KMS-11 (cell line): ENCODE data around the gene NXT1.

ENCODE experiments used
- H2AFZ ChIP-seq: fragments of 200-600 bp; sonication (generic); 2 replicates; pipeline ENCODE4 v1.6.1; 2016; ENCODE audit warnings: antibody characterized with exemption, mixed run types, low read depth
- H3K27ac ChIP-seq: fragments of 200-600 bp; sonication (generic); 2 replicates; pipeline ENCODE4 v1.6.1; 2016; ENCODE audit warnings: mild to moderate bottlenecking, mixed run types
- H3K27me3 ChIP-seq: fragments of 200-600 bp; sonication (generic); 2 replicates; pipeline ENCODE4 v1.6.1; 2017; ENCODE audit warnings: mild to moderate bottlenecking, low read depth, mixed run types, moderate library complexity; ENCODE audit not compliant: insufficient read depth
- H3K36me3 ChIP-seq: fragments of 200-600 bp; sonication (generic); 2 replicates; pipeline ENCODE4 v1.6.1; 2017; ENCODE audit warnings: mild to moderate bottlenecking, mixed run types; ENCODE audit not compliant: insufficient read depth
- H3K4me1 ChIP-seq: fragments of 200-600 bp; sonication (generic); 2 replicates; pipeline ENCODE4 v1.6.1; 2016; ENCODE audit warnings: mild to moderate bottlenecking, low read depth, mixed run types; ENCODE audit not compliant: poor library complexity, severe bottlenecking
- H3K4me2 ChIP-seq: fragments of 200-600 bp; sonication (generic); 2 replicates; pipeline ENCODE4 v1.7.0; 2016; ENCODE audit warnings: mild to moderate bottlenecking, mixed run types
- H3K4me3 ChIP-seq: fragments of 200-600 bp; sonication (generic); IDR thresholded peaks from 2 replicates; pipeline ENCODE4 v1.6.1; 2017; ENCODE audit warnings: low read depth, low read length, mixed read lengths; ENCODE audit not compliant: insufficient read depth
- H3K79me2 ChIP-seq: fragments of 200-600 bp; sonication (generic); 2 replicates; pipeline ENCODE4 v1.6.1; 2016; ENCODE audit warnings: low read depth, mixed run types; ENCODE audit not compliant: insufficient read depth
- H3K9ac ChIP-seq: fragments of 200-600 bp; sonication (generic); 2 replicates; pipeline ENCODE4 v1.6.1; 2016; ENCODE audit warnings: mild to moderate bottlenecking, mixed run types
- H4K20me1 ChIP-seq: fragments of 200-600 bp; sonication (generic); 2 replicates; pipeline ENCODE4 v1.6.1; 2016; ENCODE audit warnings: mild to moderate bottlenecking, mixed run types; ENCODE audit not compliant: insufficient read depth
- TF ChIP-seq, protein P1 (sequence below): fragments of 200-600 bp; sonication (generic); conservative IDR thresholded peaks from 2 replicates; pipeline ENCODE4 v1.6.1; 2017; ENCODE audit warnings: low read depth, mild to moderate bottlenecking, antibody characterized with exemption, low read length, moderate library complexity, mixed read lengths

The NXT1 gene

DNA sequence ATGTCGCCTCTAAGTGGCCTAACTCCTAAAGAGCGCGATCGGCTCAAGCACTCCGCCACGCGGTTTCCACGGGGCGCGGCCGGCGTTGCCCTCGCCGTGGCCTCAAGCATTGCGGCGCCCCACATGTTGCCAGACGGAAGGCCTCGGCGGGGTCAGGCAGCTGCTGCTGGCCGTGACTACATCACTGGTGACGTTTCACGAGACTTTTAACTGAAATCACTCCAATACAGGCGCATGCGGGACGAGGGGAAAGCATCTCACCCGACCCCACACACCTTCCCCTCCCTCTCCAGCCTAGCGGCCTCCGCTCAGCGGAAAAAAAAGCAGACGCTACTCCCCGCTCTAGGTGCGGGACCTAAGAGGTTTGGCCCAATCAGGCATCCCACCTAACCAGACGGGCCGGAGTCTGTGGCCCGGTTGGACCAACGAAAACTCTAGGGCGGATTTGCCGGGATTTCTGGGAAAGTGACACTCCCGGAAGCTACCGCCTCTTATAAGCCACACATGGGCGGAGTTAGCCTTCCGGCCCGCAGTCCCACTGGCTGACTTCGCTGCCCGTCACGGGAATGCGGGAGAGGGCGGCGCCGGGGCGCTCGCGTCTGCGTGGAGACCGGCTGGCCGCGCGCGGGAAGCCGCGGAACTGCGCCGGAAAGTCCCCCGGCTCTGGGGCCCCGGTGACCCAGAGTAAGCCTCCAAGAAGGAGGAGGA, at the start of gene NXT1:
Gene NXT1 (plus strand): TSS at position 596 of the 708 bp plus-strand sequence. CDS start 3,251 bp downstream, outside the sequence.
- TF ChIP-seq, protein P1, sequence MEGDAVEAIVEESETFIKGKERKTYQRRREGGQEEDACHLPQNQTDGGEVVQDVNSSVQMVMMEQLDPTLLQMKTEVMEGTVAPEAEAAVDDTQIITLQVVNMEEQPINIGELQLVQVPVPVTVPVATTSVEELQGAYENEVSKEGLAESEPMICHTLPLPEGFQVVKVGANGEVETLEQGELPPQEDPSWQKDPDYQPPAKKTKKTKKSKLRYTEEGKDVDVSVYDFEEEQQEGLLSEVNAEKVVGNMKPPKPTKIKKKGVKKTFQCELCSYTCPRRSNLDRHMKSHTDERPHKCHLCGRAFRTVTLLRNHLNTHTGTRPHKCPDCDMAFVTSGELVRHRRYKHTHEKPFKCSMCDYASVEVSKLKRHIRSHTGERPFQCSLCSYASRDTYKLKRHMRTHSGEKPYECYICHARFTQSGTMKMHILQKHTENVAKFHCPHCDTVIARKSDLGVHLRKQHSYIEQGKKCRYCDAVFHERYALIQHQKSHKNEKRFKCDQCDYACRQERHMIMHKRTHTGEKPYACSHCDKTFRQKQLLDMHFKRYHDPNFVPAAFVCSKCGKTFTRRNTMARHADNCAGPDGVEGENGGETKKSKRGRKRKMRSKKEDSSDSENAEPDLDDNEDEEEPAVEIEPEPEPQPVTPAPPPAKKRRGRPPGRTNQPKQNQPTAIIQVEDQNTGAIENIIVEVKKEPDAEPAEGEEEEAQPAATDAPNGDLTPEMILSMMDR = no peak; the same call in 1 of the 2 replicates

DNA sequence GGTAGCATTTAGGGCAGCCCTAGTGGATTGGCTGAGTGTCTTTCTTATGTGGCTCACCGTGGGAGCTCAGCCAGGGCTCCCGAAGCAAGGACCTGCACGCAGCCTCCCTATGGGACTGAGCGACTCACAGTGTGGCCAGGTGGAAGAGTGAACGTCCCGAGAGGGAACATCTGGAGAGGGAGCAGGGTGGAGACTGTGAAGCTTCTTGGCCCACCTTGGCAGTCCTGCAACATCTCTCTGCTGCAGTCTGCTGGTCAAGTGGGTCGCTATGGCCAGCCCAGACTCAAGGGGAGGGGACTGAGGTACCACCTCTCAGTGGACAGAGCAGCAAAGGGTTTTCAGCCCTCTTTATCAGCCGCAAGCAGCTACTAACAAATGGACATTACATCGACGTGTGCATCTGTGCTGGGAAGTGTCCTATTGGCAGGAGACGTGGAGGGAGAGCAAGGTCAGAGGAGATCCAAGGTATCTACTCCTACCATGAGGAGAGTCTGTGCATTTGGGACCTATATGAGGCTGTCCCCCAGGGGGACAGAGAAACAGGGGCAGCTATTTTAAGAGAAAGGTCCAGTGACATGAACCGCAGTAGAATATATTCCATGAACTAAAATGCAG, 49.0 kb upstream of the NXT1 start:
- H3K27me3 ChIP-seq = no peaks in the 10 kb centered on the region
- no peaks in the 10 kb centered on the region for H3K36me3 ChIP-seq
- TF ChIP-seq, protein P1 = no peak

More for the DNA sequence above, at the start of gene NXT1:
- Histone ChIP-seq H3K4me2 (peak within 1 kb of the TSS; percentile 73), H3K79me2 (peaks cover 38% of the 10 kb centered on the region), H3K4me1 (peaks cover 10% of the 10 kb centered on the region), H4K20me1 (peaks cover 6% of the 10 kb centered on the region; the same call in 1 of the 2 replicates), H2AFZ (peak within 1 kb of the TSS; percentile 42), H3K36me3 (no peaks in the 10 kb centered on the region), H3K27ac (peak within 1 kb of the TSS; percentile 96), H3K9ac (peak within 1 kb of the TSS; percentile 91), H3K4me3 (no peak within 1 kb of the TSS), H3K27me3 (no peaks in the 10 kb centered on the region)

GRCh38 chr20:23302386-23302785, 48.2 kb upstream of the NXT1 start:
- no peak overlapping the region for H2AFZ ChIP-seq
- H3K9ac ChIP-seq = no peak overlapping the region
- no peak overlapping the region for H3K4me3 ChIP-seq
- TF ChIP-seq, protein P1 = no peak
- no peaks in the 10 kb centered on the region for H3K4me1 ChIP-seq
- H3K36me3 ChIP-seq = no peaks in the 10 kb centered on the region
- no peaks in the 10 kb centered on the region for H4K20me1 ChIP-seq
- no peaks in the 10 kb centered on the region for H3K79me2 ChIP-seq
- no peak overlapping the region for H3K27ac ChIP-seq
- no peak overlapping the region for H3K4me2 ChIP-seq
- H3K27me3 ChIP-seq = no peaks in the 10 kb centered on the region

More for the DNA sequence above, 49.0 kb upstream of the NXT1 start:
- Histone ChIP-seq H3K79me2 (no peaks in the 10 kb centered on the region), H3K4me2 (no peak overlapping the region), H3K9ac (no peak overlapping the region), H3K4me3 (no peak overlapping the region), H3K27ac (no peak overlapping the region), H2AFZ (no peak overlapping the region), H3K4me1 (no peaks in the 10 kb centered on the region), H4K20me1 (no peaks in the 10 kb centered on the region)

- H3K36me3 ChIP-seq = no peaks in the 10 kb centered on the region
- H3K4me3 ChIP-seq = no peak overlapping the region
- H3K4me2 ChIP-seq = no peak overlapping the region
- no peaks in the 10 kb centered on the region for H3K4me1 ChIP-seq
- H3K27ac ChIP-seq = no peak overlapping the region
- no peak overlapping the region for H3K9ac ChIP-seq
- no peaks in the 10 kb centered on the region for H4K20me1 ChIP-seq
- no peak overlapping the region for H2AFZ ChIP-seq
- H3K27me3 ChIP-seq = no peaks in the 10 kb centered on the region
- H3K79me2 ChIP-seq = no peaks in the 10 kb centered on the region
- TF ChIP-seq, protein P1 = no peak
Observed at GRCh38 chr20:23302801-23303200, 47.8 kb upstream of the NXT1 start.
